ENCODE results near the gene CCDC9B.

CCDC9B gene

GRCh38 chr15:40344631-40345120, 3.9 kb upstream of the CCDC9B start:
- peak; percentile 17 for DNase-seq

DNA sequence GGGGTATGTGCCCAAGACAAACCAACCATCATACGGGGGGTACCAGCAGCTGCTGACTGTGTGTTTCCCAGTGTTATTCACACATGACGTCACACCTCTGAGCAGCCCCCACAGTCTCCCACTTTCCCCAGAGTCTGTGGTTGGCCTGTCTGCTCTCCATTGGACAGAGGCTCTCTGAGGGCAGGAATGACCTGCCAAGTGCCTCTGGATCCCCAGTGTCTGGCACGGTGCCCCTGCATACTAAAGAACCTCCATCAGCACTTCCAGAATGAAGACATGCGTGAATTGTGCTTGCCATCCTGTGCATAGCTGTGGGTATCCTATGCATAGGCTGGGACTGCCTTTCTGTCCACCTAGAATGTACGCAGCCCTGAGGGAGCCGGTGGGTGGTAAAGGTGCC, 3.5 kb upstream of the CCDC9B start:
- no peak for DNase-seq

DNA sequence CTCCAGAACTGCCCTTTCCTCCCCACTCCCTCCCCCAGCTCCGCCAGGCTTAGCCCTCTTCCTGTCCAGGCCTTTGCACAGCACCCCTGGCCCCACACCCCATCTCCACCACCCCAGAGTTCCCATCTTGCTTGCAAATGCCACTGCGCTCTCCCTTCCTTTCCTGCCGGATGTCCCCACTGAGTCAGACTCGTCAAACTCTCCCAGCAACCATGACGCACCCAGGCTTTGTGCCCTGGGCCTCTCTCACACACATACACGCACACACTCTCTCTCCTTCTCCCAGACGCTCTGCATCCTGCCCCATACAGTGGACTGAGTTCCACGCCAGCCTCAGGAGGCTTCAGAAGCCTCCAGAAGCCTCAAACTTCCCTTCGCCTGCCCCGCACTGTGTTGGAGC, 2.8 kb upstream of the CCDC9B start:
- no peak for DNase-seq

GRCh38 chr15:40342416-40343320, 1.9 kb upstream of the CCDC9B start:
- DNase-seq = no peak

DNA sequence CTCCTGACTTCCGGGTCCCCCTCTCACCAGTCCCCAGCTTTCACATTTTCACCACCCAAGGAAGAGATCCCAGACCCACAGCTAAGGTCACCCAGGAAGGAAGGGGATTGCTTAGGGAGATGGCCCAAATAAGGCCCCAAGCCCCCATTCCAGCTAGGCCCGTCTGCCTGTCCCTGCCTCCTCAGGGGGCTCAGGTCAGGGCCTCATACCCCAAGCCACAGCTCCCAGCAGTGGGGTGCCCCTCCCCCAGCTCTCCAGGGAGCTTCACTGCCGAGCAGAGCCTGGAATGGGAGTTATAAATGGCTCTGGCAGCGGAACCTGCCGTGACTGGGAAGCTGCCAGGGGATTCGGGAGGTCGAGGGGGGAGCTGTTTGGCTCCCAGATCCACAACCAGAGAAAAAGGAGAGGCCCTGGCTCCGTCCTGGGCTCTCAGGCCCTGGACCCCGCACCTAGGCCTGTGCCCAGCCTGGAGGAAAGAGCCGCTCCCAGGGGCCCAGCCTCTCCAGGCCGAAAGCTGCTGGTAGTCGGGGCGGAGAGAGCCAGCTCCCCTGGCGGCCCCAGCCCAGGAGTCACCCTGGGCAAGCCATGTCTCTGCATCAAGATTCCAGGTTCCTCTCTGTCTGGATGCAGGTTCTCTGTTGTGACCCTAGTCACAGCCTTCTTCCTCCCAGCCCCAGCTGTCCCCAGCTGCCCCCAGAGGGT, 550 bp downstream of the CCDC9B start:
- DNase-seq = no peak

GRCh38 chr15:40339621-40339945, 1.2 kb downstream of the CCDC9B start:
- DNase-seq = no peak

- DNase-seq = peak; percentile 93
These were observed 1.7 kb downstream of the CCDC9B start for GRCh38 chr15:40338921-40339620.

DNA sequence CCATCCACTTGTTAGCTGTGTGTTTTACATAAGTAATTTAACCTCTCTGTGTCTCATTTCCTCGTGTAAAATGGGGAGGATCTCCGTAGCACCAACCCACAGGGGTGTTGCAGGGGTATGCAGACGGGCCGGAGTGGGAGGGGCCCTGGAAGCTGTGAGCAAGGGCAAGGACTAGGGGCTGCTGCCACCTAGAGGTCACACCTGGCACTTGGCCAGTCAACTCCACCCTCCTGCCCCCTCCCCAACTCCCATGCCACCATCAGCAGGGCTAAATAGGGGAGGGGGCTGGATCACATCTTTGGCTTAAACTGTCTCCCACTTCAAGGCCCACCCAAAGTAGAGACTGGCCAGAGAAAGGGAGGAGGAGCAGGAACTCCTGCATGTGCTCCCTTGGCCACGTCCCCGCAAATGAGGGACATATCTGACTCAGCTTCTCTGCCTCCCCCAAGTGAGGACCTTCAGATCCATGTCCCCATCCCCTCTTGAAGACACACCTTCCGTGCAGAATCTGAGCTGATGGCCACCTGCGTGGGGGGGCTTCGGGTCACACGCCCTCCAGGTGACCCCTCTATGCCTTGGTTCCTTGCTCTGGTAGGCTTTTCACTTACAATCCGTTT, 2.6 kb downstream of the CCDC9B start:
- DNase-seq = peak; percentile 73

- DNase-seq = no peak
These were observed 3.1 kb downstream of the CCDC9B start for GRCh38 chr15:40337597-40337996.

DNA sequence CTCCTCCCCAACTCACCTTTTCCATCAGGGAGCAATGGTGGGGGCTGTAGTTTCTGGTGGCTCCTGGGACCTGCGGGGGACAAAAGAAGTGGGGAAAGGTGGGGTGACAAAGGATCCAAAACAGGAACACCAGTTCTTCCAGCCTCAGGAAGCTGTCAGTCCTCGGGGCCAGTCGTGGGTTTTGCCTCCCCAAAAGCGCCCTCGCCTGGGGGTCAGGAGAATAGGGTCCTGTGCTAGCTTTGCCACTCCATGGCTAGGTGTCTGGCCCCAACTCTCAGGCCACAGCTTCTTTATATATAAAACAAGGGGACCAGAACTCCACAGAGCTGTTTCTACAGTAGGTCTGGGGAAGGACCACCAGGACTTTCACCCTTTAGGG, 4.0 kb downstream of the CCDC9B start:
- DNase-seq = no peak

- DNase-seq = no peak
These were observed 4.6 kb downstream of the CCDC9B start for GRCh38 chr15:40335938-40336743.

- DNase-seq = no peak
These were observed 5.6 kb downstream of the CCDC9B start for GRCh38 chr15:40334941-40335795.

- DNase-seq = no peak
These were observed 6.2 kb downstream of the CCDC9B start for GRCh38 chr15:40334541-40334940.

- no peak for DNase-seq
These were observed 6.7 kb downstream of the CCDC9B start for GRCh38 chr15:40333922-40334492.

DNA sequence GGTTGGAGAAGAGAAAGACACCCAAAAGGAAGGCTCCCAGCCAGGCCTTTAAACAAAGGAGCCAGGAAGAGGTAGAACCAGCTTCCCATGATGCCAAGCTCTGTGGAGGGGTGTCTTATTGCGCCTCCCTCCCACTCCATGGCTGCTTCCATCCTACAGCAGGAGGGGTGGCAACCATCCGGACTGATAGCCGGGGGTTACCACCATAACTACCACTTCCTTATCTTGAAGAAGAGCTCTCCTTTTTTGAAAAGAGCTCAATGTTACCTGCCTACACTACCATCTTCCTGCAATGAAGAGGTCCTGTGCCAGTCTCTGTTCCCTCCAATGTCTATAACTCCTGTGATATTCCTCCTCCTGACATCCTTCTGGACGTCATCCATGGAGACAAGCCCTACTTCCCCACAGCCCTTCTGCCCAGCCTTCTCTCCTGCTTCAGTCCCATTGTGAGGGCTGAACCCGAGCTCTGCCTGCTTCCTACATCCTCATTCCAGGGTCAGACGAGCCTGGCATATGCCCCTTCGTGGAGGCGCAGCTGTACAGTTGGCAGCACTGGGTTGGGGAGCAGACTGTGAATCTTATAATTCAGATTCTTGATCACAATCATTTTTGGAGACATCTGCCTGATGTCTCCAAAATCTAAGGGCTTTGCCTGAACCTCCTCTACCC, 8.5 kb downstream of the CCDC9B start:
- no peak for DNase-seq

DNA sequence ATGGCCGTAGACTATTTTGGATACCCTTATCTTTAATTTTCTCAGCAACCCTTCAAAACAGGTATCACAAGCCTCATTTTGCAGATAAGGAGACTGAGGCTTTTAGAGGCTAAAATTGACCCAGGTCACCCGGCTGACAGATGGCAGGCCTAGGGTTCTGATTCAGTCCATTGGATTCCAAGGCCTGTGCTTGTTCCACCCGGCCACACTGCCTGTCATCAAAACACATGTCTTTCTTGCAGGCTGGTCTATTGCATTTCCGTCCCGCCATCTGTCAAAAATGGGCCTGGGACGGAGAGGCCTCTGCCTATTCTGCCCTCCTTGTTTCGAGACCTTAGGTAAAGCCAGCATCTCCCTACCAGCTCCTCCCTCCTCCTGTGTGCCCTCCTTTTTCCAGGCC, 9.1 kb downstream of the CCDC9B start:
- no peak for DNase-seq

DNA sequence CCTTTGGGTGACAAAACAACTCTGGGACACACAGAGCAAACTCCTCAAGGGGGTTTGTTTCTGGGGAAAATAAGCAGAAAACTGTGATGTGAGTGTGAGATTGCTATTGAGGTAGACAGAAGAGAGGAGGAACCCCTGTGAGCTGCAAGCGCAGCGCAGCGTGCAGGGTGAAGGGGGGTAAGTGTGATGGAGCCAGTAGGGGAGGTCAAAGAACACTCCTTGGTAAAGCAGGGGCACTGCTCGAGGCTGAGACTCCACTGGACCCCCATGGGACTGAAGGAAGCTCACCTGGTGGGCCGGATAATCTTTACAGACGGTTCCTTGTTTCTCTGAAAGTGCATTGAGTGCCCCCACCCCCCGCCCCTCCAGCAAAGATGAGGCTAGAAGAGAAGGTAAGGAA, 9.7 kb downstream of the CCDC9B start:
- no peak for DNase-seq

DNA sequence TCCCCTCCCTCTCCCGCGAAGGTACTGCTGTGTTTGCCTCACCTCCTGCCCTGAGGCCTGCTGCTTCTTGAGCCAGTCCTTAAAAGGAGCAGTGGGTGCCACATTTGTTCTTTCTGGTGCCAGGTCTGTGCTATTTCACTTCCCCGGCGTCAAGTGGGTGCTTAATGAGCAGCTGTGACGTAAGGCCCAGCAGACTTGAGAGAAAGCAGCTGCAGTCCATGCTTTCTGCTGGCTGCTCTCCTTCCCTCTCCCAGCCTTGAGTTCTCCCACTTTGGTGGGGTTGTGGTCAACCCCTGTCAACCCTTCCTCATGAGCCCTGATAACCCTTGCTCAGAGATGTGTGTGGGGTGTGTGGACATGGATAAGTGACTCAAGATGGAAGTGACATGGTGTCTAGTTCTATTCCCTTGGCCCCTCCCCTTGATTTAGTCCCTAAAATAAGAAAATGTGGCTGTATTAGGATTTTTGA, 10.3 kb downstream of the CCDC9B start:
- DNase-seq = peak; percentile 40

- DNase-seq = no peak
These were observed 10.9 kb downstream of the CCDC9B start for GRCh38 chr15:40329804-40330203.

DNA sequence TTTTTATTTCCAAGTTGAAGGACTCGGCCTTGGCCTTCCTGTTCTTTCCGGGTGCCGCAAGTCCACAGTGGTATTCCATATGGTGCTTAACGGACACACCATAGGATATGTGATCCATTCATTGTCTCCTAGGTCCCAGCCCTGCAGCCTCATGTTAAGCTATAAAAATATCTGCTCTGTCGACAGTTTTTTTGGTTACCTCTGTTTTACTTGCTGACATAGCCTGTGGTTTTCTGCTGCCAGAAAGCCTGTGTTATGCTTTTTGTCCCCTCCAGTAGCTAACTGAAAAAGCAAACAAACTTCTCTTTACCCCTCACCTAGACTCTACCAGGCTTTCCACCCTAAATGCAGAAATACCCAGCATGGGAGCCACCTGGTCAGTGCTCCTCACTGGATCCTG, 12.0 kb downstream of the CCDC9B start:
- no peak for DNase-seq

Measured in kidney glomerular epithelial cell (primary cell).